HepG2 (cell line): Measurements from ENCODE around the gene CMIP. TPM values are rescaled to one million over a fixed set of nuclear protein-coding genes. Genes with fewer than 3 reads are reported as not detected.
A peak's percentile ranks its signal among the peaks of the same experiment; 100 is the strongest.

Experiments used
- ATAC-seq: fragments of 200-7000 bp; cut with Tn5 transposase; 3 replicates; pipeline ENCODE4 v1.9.1; 2020; ENCODE audit warnings: mild to moderate bottlenecking, moderate library complexity
- BruUV-seq: library from RNA; stranded (reverse); fragments of 400-500 nt; replicated peaks from 2 replicates; lab custom pipeline; 2021; lab: Mats Ljungman, UMichigan
- CTCF ChIA-PET: fragments of 300-600 bp; formaldehyde crosslinking; extraction: SDS; loops from one replicate; lab custom pipeline; 2021; ENCODE audit warnings: low total read pairs, inconsistent platforms, low intra/inter-chr PET ratio; lab: Yijun Ruan, JAX
- POLR2A ChIA-PET: fragments of 350-600 bp; sonication (Branson Sonifier 250); formaldehyde crosslinking; loops from one replicate; lab custom pipeline; 2020; ENCODE audit warnings: antibody characterized with exemption, inconsistent platforms; lab: Yijun Ruan, JAX
- DNase-seq: peaks from one replicate; pipeline ENCODE4 v3.0.0-alpha.2; 2015; ENCODE audit warnings: low spot score
- FAIRE-seq: peaks from 3 replicates; lab custom pipeline; 2011; peaks lifted over from hg19 to GRCh38; lab: Jason Lieb, UNC
- H2AFZ ChIP-seq: one replicate; pipeline ENCODE4 v1.6.1; 2011; ENCODE audit warnings: low read length, inconsistent platforms
- H3K27ac ChIP-seq: fragments of 300-600 bp; 3 replicates; pipeline ENCODE4 v1.8.0; 2011; ENCODE audit warnings: mixed run types, mild to moderate bottlenecking, mixed read lengths, low read length, inconsistent platforms; ENCODE audit not compliant: insufficient read depth; ENCODE audit errors: extremely low read length
- H3K27me3 ChIP-seq, 2 experiments: fragments of 200-600 bp in 1 of 2; 2 replicates in 1 of 2; 3 replicates in 1 of 2; pipeline versions ENCODE4 v1.6.0 to v1.8.0; 2011; ENCODE audit warnings: low read length in 2 of 2, mild to moderate bottlenecking in 2 of 2, moderate library complexity in 2 of 2, inconsistent platforms in 1 of 2; ENCODE audit not compliant: insufficient read depth in 2 of 2, control insufficient read depth in 1 of 2
- H3K36me3 ChIP-seq, 2 experiments: fragments of 200-600 bp in 1 of 2; replicated peaks in 1 of 2; 2 replicates in 1 of 2; 3 replicates in 1 of 2; pipeline versions ENCODE4 v1.5.1 to v1.8.0; 2011; ENCODE audit warnings: low read length in 2 of 2, inconsistent platforms in 1 of 2; ENCODE audit not compliant: insufficient read depth in 2 of 2, control insufficient read depth in 1 of 2
- H3K4me1 ChIP-seq: 2 replicates; pipeline ENCODE4 v1.5.1; 2012; ENCODE audit warnings: low read length, inconsistent platforms; ENCODE audit not compliant: insufficient read depth
- H3K4me2 ChIP-seq: 2 replicates; pipeline ENCODE4 v1.6.0; 2011; ENCODE audit warnings: low read depth, low read length, inconsistent platforms
- H3K4me3 ChIP-seq, 3 experiments: fragments of 200-600 bp in 1 of 3; sonication (generic), shearing (Covaris generic) in 1 of 3; replicated peaks in 1 of 3; 2 replicates each; pipeline ENCODE4 v1.5.1; 2011 to 2016; ENCODE audit warnings: low read length in 3 of 3, inconsistent platforms in 2 of 3, low read depth in 2 of 3, mild to moderate bottlenecking in 2 of 3, control low read depth in 1 of 3, mixed read lengths in 1 of 3; ENCODE audit not compliant: insufficient read depth in 1 of 3
- H3K79me2 ChIP-seq: one replicate; pipeline ENCODE4 v1.6.1; 2011; ENCODE audit warnings: low read length, inconsistent platforms; ENCODE audit not compliant: insufficient read depth
- H3K9ac ChIP-seq: 2 replicates; pipeline ENCODE4 v1.6.0; 2011; ENCODE audit warnings: mild to moderate bottlenecking, low read depth, low read length, inconsistent platforms; ENCODE audit not compliant: insufficient read depth
- H3K9me3 ChIP-seq: 2 replicates; pipeline ENCODE4 v1.5.1; 2012; ENCODE audit warnings: mild to moderate bottlenecking, low read length
- H4K20me1 ChIP-seq: 2 replicates; pipeline ENCODE4 v1.6.0; 2011; ENCODE audit warnings: inconsistent platforms, mild to moderate bottlenecking, low read length, moderate library complexity; ENCODE audit not compliant: insufficient read depth
- AKAP8 ChIP-seq: sonication (generic); formaldehyde crosslinking; IDR thresholded peaks from 2 replicates; pipeline ENCODE4 v1.5.1; 2020; ENCODE audit warnings: mild to moderate bottlenecking, missing genetic modification reagents
- FOXM1 ChIP-seq: sonication (generic); formaldehyde crosslinking; IDR thresholded peaks from 2 replicates; pipeline ENCODE4 v1.5.0; 2020; ENCODE audit warnings: missing genetic modification reagents
- RFXAP ChIP-seq: sonication (generic); formaldehyde crosslinking; IDR thresholded peaks from 2 replicates; pipeline ENCODE4 v1.4.0; 2020; ENCODE audit warnings: missing genetic modification reagents, borderline replicate concordance
- XBP1 ChIP-seq: sonication (generic); formaldehyde crosslinking; IDR thresholded peaks from 2 replicates; pipeline ENCODE4 v1.5.0; 2020; ENCODE audit warnings: missing genetic modification reagents
- ZNF687 ChIP-seq: sonication (generic); formaldehyde crosslinking; IDR thresholded peaks from 2 replicates; pipeline ENCODE4 v1.5.1; 2020; ENCODE audit warnings: mild to moderate bottlenecking, missing genetic modification reagents, moderate library complexity
- ZSCAN12 ChIP-seq: sonication (generic); formaldehyde crosslinking; IDR thresholded peaks from 2 replicates; pipeline ENCODE4 v1.9.0; 2021; ENCODE audit warnings: mild to moderate bottlenecking, missing genetic modification reagents
- WGBS: methylation state at CpG from one replicate; pipeline ENCODE4 v1.1.6; 2017; ENCODE audit warnings: low lambda C conversion rate; 5-methylcytosine and 5-hydroxymethylcytosine counted together
- in situ Hi-C: cut with HindIII; loops from 2 replicates; pipeline ENCODE4 v1.10.0; 2017; ENCODE audit warnings: low pct_unique_long_range_greater_than_20kb; ENCODE audit not compliant: extremely low pct_ligation_motif_present
- intact Hi-C: fragments of 100-400 bp; cut with micrococcal nuclease; formaldehyde crosslinking; loops from one replicate; pipeline ENCODE4 v1.10.0; 2022; ENCODE audit not compliant: unreplicated experiment
- polyA plus RNA-seq, 8 experiments: library from polyadenylated mRNA; depleted of rRNA in 3 of 8; stranded (reverse) in 7 of 8; unstranded in 1 of 8; fragments of >200 nt; fragmentation: Illumina TruSeq in 4 of 8; extraction: Trizol in 4 of 8; gene quantifications; 2 replicates each; pipeline versions ENCODE4 v1.2.1 to v1.2.3, GENCODE V29; 2011 to 2016; ENCODE audit warnings: low read depth in 4 of 8, missing spikeins in 1 of 8, mixed read lengths in 1 of 8; ENCODE audit not compliant: insufficient read depth in 1 of 8
- total RNA-seq, 5 experiments: library from RNA; depleted of rRNA; stranded (reverse); fragments of >200 nt; fragmentation: Illumina TruSeq; extraction: Trizol; gene quantifications; 2 replicates each; pipeline ENCODE4 v1.2.3, GENCODE V29; 2016; ENCODE audit warnings: low read depth in 1 of 5

The CMIP gene
- total and polyA plus RNA-seq, 2 of the 13 experiments (the other 11 are each of a cell fraction or from before 2014, with no cell fraction given) = 10.9 to 18.1 TPM

GRCh38 chr16:81518439-81518757, 73.8 kb downstream of the CMIP start:
- no peak for DNase-seq
- Histone ChIP-seq H2AFZ (no peak overlapping the region), H3K4me3 (no peak overlapping the region), H3K9me3 (no peaks in the 10 kb centered on the region), H3K79me2 (peaks cover 94% of the 10 kb centered on the region), H3K4me2 (no peak overlapping the region), H3K4me1 (peaks cover 45% of the 10 kb centered on the region), H3K9ac (no peak overlapping the region), H3K36me3 (peaks cover 18 to 59% of the 10 kb centered on the region in 2 experiments), H3K27me3 (no peaks in the 10 kb centered on the region), H3K27ac (no peak overlapping the region), H4K20me1 (peaks cover 91% of the 10 kb centered on the region)
- in situ Hi-C loops (no loop called here), intact Hi-C loops (no loop called here)
- POLR2A ChIA-PET = no interaction called here
- ATAC-seq = no peak
- BruUV-seq = no TSS peak
- 96% methylated on average over 8 of the region's 8 CpGs for WGBS
- no peak for FAIRE-seq
- TF ChIP-seq XBP1 (CRISPR knock-in tag) (no peak), ZNF687 (CRISPR knock-in tag) (peak; percentile 25; the same call in 1 of the 2 replicates), ZSCAN12 (CRISPR knock-in tag) (no peak), FOXM1 (CRISPR knock-in tag) (no peak), RFXAP (CRISPR knock-in tag) (no peak), AKAP8 (CRISPR knock-in tag) (0 out of 2 replicates have a peak, but pooled peaks have one; percentile 19)
- CTCF ChIA-PET = no interaction called here
